NCI-H2029 (cell line): ENCODE results near the gene SLC9A6.
"Not testable (repeated sequence)": the region's sequence is repeated elsewhere in the genome, so short reads cannot be mapped to it uniquely, and the experiment has no call there.

Experiments
- DNase-seq: peaks from one replicate; lab custom pipeline; 2025; lab: John Stamatoyannopoulos, UW

The SLC9A6 gene

GRCh38 chrX:136029766-136030165 is 44.5 kb downstream of the SLC9A6 start:
- DNase-seq = no peak

- no peak for DNase-seq
These were observed 45.3 kb downstream of the SLC9A6 start for GRCh38 chrX:136030303-136031191.

- no peak for DNase-seq
These were observed 46.4 kb downstream of the SLC9A6 start for GRCh38 chrX:136031626-136032025.

- DNase-seq = no peak
These were observed 47.1 kb downstream of the SLC9A6 start for GRCh38 chrX:136032370-136032769.

DNA sequence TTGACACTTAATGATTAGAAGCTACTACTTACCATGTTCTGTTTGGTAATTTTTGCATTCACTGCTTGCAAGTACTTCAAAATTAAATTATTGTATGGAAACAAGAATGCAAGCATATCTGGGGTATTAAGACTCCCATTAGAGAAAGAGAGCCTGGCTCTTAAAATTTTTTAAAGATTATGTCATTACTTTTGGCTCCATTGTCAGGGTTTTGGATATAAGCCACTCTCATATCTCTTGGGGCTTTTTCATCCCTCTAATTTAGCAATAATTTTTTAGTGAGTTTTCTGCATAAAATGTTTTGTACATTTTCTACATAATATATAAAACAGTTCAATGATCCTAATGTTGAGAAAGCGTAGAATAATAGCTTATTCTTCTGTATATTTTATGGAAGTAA is 49.4 kb downstream of the SLC9A6 start:
- no peak for DNase-seq

GRCh38 chrX:136035663-136036062 is 50.4 kb downstream of the SLC9A6 start:
- DNase-seq = no peak

- no peak for DNase-seq
These were observed 54.2 kb downstream of the SLC9A6 start for GRCh38 chrX:136039485-136039884.

- DNase-seq = no peak
These were observed 54.7 kb downstream of the SLC9A6 start for GRCh38 chrX:136039968-136040367.

- DNase-seq = no peak
These were observed 56.1 kb downstream of the SLC9A6 start for GRCh38 chrX:136041254-136041812.

GRCh38 chrX:136045008-136045407 is 59.8 kb downstream of the SLC9A6 start:
- DNase-seq = no peak

- DNase-seq = no peak
These were observed 61.2 kb downstream of the SLC9A6 start for GRCh38 chrX:136046295-136047015.

- DNase-seq = no peak
These were observed 61.9 kb downstream of the SLC9A6 start for GRCh38 chrX:136047016-136047642.

DNA sequence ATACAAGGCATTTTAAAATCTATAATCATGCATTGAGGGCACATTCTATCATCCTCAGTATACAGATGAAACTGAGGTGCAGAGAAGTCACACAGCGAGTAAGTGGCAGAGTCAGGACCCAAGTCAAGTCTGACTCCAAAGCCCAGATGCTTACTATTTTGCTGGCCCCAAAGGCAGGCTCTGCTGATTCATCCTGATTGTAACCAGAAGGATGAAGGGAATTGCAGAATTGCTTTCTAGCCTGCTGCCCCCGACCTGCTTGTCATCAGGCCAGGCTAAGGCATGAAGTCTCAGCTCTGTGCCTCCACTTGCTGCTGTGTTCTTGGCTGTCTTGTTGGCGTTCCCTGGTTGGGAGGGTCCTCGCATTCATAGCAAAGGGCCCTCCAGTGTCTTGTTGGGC is 62.7 kb downstream of the SLC9A6 start:
- no peak for DNase-seq

- DNase-seq = no peak
These were observed 63.2 kb downstream of the SLC9A6 start for GRCh38 chrX:136048446-136048845.

- no peak for DNase-seq
These were observed 64.4 kb downstream of the SLC9A6 start for GRCh38 chrX:136049608-136050007.

DNA sequence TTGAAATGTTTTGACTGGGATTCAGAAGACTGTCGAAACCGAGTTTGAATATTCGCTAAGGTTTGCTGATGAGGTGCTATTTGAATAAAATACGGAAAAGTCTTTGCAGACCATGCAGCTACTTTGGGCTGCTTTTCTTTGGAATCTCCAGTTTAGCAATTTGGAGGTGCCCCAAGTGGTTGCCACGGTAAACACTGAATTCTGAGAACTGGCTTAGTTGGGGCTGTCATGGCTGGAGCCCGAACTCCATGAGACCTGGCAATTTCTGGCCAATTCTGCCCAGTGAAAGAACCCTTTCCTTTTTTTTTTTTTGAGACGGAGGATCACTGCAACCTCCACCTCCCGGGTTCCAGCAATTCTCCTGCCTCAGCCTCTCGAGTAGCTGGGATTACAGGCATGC is 65.6 kb downstream of the SLC9A6 start:
- DNase-seq = not testable (repeated sequence)

DNA sequence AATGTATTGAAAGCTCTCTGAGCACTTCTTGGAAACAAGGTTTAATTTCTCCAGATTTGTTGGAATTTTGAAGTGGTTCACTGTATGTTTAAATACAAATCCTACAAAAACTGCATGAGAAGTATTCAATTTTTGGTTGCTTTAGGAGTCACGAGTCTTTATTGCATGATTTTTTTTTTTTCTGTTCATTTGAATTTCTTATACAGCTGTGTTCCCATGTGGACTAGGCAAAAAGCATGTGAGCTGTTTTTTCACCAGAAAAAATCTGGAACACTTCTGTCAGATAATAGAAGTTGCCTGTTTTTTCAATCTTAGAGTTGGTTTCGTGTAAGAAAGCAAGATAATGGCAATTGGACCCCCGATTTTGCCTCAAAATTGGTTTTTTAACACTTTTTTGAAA is 66.4 kb downstream of the SLC9A6 start:
- DNase-seq = no peak

DNA sequence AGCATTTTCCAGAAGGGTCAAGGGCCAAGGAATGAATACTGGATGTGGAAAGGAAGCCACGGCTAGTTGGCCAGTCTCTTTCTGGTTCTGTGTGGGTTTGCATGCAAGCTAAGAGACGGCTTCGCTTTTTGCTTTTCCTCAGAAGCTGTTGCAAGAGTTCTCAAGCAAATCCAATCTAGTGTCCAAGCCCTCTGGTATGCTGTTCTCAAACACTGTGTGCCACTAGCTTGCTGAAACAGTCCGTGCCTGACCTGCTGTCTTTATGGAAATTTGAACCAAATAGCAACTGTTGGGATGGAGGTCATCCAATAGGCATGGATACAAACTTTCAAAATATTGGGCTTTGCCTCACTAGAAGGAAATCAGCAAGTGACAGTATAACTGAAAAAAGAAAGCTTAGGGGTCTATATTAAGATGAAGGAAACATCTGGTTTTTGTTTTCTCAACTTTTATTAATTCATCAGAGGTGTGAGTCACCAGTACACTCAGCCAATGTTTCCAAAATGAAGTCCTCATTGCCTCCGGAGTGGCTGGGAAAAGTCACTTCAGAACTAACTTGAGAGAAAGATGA is 70.5 kb downstream of the SLC9A6 start:
- no peak for DNase-seq

DNA sequence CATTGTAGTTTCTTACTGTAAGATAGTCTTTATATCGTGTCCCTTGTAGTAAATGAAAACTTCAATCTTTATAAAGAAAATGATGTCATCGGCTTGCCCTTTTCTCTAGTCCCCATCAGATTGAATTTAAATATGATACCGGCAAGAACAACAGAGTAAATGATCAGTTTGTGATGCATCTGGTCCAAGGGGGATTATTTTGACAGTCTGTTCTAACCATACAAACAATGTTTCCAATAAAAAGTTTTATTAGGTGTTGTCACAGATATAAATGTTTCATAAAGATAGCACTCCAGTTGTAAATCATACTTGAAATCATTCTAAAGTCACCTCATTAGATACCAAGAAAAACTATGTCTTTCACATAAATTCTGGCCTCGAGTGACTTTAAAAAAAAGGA is 72.3 kb downstream of the SLC9A6 start:
- no peak for DNase-seq

GRCh38 chrX:136059350-136059749 is 74.1 kb downstream of the SLC9A6 start:
- no peak for DNase-seq

DNA sequence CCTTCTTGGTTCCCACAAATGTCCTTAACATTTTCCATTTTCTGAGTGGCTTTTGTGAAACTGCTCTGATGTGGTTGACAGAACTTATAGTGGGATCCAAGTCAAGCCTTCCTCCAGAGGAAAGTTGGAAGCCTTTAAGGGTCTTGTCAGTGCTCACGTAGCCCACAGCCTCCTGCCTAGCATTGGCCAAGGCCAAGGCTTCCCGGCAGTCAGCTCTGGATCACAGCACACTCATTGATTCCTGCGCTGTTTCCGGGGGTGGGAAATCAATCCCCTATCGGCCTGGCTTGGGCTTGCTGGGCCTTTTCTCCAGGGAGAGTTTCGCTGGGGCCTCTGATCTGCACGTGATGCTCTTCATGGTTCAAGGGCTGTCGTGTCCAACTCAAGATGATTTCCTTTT is 76.1 kb downstream of the SLC9A6 start:
- DNase-seq = no peak

DNA sequence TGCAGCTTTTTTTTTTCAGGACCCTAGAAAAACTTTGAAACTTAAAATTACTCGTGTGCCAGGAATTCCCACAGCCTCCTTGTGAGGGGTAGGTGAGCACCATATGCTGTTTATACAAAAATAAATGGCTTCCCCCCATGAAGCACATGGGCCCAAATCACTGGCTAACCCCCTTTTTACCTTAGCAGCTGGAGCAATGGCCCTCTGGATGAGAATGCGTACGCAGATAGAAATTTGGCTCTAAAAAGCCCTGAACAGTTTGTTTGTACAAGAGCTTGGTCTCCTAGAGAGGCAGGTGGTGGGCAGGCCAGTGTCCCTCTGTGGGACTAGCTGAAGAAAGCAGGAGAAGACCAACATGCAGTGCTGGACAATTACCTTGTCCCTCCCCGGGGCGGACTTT is 76.5 kb downstream of the SLC9A6 start:
- no peak for DNase-seq
